Measurements from ENCODE around the gene FUT8. TPM values are rescaled to one million over a fixed set of nuclear protein-coding genes. Genes with fewer than 3 reads are reported as not detected.

FUT8 gene
- total RNA-seq, 1 experiment from 2014 or later = 52.9 TPM

- DNase-seq (ENCODE audit: low read depth) = no peak
These were observed 140.2 kb downstream of the FUT8 start for GRCh38 chr14:65552724-65553123.

DNA sequence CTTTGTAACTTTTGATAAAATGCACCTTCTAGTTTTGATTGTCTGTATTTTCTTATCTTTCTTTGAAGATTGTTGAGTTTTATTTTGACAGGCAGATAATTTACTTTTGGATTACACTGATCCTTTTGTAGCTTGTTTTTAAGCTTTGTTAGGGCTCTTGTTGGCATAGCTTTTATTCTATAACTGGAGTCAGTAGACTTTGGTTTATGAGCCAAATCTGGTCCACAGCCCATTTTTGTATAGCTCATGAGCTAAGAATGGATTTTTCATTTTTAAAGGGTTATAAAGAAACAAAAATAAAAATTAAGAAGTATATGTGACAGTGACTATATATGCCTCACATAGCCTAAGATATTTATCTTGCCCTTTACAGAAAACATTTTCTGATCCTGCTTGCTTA lies 142.3 kb downstream of the FUT8 start:
- DNase-seq (ENCODE audit: low read depth) = no peak

DNA sequence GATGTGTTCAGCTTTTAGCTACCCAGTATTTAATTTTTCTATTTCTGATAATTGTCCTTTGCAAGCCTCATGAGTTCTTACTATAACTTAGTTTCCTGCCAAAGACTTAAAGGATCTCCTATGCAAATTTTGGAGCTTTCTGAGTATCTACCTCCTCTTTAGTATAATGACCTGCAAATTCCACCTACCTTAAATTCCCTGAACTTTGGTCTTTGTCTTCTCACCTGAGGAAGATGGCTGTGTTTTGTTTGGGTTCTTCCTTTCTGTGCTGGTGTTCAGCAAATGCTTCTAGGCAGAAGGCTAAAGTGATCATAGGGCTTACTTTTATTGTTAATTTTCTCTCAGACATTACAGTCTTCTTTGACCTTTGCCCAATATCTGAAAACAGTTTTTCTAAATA lies 142.8 kb downstream of the FUT8 start:
- no peak for DNase-seq (ENCODE audit: low read depth)

DNA sequence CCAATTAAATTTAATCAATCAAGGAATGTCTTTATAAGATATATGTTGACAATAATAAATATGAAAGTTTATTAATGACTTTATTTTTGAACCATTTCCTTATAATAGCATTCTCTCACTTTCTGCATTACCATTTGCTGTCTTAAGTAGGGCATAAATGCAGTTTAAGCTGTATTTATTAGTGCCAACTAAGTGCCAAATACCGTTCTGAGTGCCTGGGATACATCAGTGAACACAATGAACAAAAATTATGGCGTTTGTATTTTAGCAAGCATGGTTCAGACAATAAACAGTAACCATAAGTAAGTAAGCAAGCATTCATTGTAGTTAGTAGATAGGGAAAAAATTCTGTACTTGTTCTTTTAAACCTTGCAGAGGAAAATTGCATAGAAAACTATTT lies 145.8 kb downstream of the FUT8 start:
- no peak for DNase-seq (ENCODE audit: low read depth)

DNA sequence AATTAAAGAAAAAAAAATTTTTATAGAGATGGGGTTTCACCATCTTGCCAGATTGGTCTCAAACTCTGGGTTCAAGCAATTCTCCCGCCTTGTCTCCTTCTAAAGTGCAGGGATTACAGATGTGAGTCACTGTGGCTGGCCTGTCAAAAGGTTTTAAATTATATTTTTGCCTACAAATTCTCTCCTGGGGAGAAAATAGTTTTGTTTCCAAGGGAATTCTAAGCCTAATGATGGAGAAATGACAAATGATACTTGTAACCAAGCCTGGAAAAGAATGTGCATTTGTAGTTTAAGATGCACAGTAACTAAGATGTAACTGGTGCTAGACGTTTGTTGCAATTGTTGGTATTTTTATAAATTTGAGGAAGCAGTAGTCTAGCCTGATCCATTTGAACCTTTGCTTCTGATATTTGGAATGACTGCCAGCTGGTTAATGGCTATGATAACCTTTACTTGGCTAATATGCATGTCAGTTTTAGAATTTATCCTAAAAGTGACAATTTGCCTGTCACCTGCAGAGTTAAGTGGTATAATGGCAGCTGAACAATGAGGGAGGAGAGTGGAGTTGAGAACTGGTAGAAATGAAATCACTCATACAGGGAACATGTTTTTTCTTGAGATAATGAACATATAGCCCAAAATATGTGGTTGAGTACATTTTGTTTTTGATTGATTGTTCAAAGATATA lies 148.0 kb downstream of the FUT8 start:
- DNase-seq (ENCODE audit: low read depth) = peak; percentile 24

DNA sequence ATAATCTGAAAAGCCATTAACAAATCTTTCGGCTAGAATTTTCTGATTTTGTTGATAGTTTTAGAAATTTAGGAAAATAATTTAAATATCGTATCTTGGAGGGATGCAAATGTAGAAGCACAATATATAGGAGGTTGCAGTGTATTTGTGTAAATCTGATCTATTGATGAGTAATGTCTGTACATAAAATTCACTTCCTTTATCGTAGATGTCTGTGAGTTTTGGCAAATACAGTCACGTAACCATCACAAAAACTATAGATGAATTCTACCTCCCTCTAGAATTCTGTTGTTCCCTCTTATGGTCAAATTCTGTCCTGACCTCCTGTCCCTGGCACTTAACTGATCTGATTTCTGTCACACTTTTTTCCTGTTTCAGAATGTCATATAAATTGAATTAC lies 151.8 kb downstream of the FUT8 start:
- DNase-seq (ENCODE audit: low read depth) = no peak

DNA sequence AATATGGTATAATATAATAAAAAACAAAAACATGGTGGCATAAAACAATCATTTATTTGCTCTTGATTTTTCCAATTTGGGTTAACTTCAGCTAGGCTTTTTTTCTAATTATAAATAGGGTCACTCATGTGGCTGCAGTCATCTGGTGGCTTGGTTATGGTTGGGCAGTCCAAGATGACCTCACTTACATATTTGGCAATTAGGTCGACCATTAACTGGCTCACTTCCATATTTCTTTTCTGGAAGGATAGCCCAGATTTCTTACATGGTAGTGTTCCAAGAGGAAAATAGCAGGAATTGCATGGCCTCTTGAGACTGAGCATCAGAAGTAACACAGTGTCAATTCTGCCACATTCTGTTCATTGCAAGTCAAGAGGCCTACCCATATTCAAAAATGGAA lies 153.4 kb downstream of the FUT8 start:
- peak; percentile 23 for DNase-seq (ENCODE audit: low read depth)

DNA sequence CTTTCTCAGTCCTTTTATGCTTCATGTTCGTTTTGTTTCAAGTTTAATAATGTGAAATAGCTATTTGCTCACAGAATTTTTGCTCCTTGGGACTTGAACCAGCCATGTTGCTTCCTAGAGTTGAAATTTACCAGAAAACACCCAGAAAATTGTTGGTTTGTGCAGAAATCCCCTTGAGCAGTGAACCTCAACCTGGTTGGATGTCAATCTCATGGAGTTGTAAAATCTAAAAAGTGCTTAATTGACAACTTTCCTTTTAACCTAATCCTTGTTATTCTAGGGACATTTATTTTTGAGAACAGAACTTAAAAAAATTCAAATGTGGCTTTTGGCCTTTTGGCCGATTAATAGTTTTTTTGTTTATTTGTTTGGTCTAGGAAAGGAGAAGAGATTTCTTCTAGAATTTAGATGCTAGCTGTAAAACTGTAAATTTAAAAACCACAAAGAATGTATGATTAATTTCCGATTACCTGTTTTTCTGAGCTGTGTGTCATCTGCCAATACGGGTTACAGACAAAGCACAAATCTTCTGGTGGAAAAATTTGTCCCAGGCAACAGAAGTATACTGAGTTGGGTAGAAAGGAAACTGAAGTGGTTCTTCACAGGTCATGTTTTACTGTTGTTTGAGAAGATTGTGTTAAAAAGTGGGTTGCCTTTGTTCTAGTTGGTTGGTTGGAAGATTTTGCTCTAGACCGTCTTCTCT lies 154.4 kb downstream of the FUT8 start:
- DNase-seq (ENCODE audit: low read depth) = peak; percentile 15

GRCh38 chr14:65574611-65575010 lies 162.1 kb downstream of the FUT8 start:
- DNase-seq (ENCODE audit: low read depth) = no peak

DNA sequence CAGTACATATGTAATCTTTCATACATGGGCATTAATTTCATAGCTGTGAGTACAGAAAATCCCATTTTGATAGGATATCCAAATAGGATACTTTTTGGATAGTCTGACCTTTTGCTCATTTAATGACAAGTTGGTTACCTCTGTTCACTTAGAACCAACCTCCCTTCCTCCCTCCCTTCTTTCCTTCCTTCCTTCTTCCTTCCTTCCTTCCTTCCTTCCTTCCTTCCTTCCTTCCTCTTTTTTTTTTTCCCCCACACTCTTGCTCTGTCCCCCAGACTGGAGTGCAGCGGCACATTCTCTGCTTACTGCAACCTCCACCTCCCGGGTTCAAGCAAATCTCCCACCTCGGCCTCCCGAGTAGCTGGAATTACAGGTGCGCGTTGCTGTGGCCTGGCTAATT lies 162.9 kb downstream of the FUT8 start:
- DNase-seq (ENCODE audit: low read depth) = no peak

- DNase-seq (ENCODE audit: low read depth) = no peak
These were observed 168.4 kb downstream of the FUT8 start for GRCh38 chr14:65580973-65581372.

DNA sequence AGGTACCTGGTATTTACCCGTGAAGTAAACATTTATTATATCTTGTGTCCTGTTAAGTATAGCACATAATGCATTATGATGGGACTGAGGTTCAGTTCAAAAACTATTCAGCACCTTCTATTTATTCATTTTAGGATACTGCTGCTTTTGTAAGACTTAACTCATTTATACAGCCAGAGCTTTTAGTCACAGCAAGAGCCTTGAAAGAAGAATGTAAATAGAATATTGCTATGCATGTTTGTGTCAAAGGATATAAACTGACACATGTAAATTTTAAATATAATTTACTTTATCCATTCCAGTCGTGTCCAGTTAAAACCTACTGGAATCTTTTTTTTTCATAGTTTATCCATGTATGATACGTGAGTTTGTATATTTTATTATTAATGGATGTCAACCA lies 168.8 kb downstream of the FUT8 start:
- DNase-seq (ENCODE audit: low read depth) = no peak

- no peak for DNase-seq (ENCODE audit: low read depth)
These were observed 169.3 kb downstream of the FUT8 start for GRCh38 chr14:65581799-65582198.

- DNase-seq (ENCODE audit: low read depth) = no peak
These were observed 172.7 kb downstream of the FUT8 start for GRCh38 chr14:65585216-65585615.

DNA sequence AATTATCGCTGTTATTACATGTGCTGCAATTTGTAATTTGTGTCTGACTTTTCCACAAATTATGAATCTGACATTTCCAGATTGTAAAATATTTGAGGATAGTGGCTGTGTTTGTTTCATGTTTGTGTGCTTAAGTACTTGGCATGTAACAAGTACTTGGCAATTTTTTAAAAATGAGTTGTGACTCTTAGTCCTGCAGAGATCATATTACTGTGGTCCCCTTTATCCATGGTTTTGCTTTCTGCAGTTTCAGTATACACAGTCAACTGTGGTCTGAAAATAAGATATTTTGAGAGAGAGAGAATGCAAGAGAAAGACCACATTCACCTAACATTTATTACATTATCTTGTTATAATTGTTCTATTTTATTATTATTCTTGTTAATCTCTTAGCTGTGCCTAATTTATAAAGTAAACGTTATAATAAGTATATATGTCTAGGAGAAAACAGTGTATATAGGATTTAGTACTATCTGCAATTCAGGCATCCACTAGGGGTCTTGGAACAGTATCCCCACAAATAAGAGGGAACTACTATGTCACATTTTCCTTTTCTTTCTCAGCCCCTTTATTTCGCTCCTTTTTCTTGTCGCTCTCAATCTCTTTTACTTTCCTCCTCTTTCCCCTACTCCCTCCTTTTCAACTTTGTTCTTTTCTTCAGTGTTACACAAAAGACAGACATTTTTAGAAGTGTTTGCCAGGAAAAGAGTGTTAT lies 176.1 kb downstream of the FUT8 start:
- peak; percentile 49 for DNase-seq (ENCODE audit: low read depth)

- no peak for DNase-seq (ENCODE audit: low read depth)
These were observed 181.8 kb downstream of the FUT8 start for GRCh38 chr14:65594153-65594881.

GRCh38 chr14:65594882-65595237 lies 182.3 kb downstream of the FUT8 start:
- no peak for DNase-seq (ENCODE audit: low read depth)

- no peak for DNase-seq (ENCODE audit: low read depth)
These were observed 186.8 kb downstream of the FUT8 start for GRCh38 chr14:65599375-65599774.

- no peak for DNase-seq (ENCODE audit: low read depth)
These were observed 188.2 kb downstream of the FUT8 start for GRCh38 chr14:65600742-65601141.

DNA sequence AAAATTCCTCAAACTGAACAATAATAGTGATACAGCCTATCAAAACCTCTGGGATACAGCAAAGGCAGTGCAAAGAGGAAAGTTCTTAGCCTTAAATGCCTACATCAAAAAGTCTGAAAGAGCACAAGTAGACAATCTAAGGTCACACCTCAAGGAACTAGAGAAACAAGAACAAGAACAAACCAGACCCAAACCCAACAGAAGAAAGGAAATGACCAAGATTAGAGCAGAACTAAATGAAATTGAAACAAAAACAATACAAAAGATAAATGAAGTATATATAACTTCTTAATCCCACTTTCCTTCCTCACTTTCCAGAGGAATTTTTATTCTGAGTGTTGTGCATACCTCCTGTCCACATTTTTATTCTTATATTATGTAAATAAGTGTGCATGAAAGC lies 192.0 kb downstream of the FUT8 start:
- DNase-seq (ENCODE audit: low read depth) = no peak

DNA sequence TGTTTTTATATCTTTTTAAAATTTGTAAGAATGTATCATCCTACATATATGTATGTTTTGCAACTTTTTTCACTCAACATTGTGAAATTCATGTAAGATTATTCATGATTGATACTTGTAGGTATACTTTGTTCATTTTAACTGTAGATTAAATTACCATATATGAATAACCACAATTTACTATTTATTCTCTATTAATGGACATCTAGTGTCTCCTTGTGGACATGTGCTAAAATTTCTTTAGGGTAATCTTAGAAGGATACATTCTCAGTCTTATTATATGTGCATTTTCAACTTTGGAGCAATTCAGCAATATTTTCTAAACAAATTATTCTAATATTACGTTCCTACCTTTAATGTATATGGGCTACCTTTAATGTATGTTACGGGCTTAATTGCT lies 192.4 kb downstream of the FUT8 start:
- peak; percentile 6 for DNase-seq (ENCODE audit: low read depth)

DNA sequence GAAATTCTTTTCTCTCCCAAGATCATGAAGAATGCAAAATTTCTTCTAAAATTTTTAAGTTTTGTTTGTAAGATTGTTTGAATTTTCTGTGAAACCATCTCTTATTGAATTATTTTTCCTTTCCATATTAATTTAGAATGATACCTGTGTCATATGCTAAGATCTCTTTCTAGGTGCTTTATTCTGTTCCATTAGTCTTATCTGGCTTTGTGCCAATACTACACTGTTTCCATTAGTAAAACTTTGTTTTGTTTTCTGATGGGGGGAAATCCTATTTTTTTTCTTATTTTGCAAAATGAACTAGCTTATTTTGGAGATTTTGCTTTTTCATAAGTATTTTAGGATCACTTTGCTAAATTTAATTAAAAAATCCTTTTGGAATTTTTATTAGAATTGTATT lies 193.9 kb downstream of the FUT8 start:
- no peak for DNase-seq (ENCODE audit: low read depth)

All from LHCN-M2 (cell line).